Measurements from ENCODE around the gene CITED2. TPM values are rescaled to one million over a fixed set of nuclear protein-coding genes. Genes with fewer than 3 reads are reported as not detected.

Gene CITED2
- total and polyA plus RNA-seq, 2 experiments from 2014 or later: 78.5 to 292 TPM

GRCh38 chr6:139409026-139409425 lies 34.6 kb upstream of the CITED2 start:
- Histone ChIP-seq H3K79me2 (no peaks in the 10 kb centered on the region), H3K36me3 (replicated peaks; ENCODE audit: insufficient read depth, low read depth) (no peaks in the 10 kb centered on the region), H3K4me3 (no peak overlapping the region), H3K4me2 (no peak overlapping the region), H3K9me2 (replicated peaks; ENCODE audit: insufficient read depth) (no peaks in the 10 kb centered on the region), H4K20me1 (ENCODE audit: insufficient read depth, poor library complexity, severe bottlenecking) (no peaks in the 10 kb centered on the region), H2AFZ (no peak overlapping the region), H3K27me3 (no peaks in the 10 kb centered on the region), H3K9me3 (ENCODE audit: low read depth) (no peaks in the 10 kb centered on the region), H3K4me1 (ENCODE audit: insufficient read depth) (no peaks in the 10 kb centered on the region), H3K27ac (no peak overlapping the region)
- no peak for TF ChIP-seq EZH2 (IDR thresholded peaks at IDR 0.05; ENCODE audit: borderline replicate concordance)
- TF ChIP-seq CTCF (IDR thresholded peaks at IDR 0.05; ENCODE audit: poor library complexity): no peak
- no peak for TF ChIP-seq EZH2phosphoT487 (IDR thresholded peaks at IDR 0.05; ENCODE audit: low read depth, severe bottlenecking, unreplicated experiment)
- DNase-seq (ENCODE audit: low spot score): no peak
- 83% methylated on average over 4 of the region's 4 CpGs for WGBS (ENCODE audit: low lambda C conversion rate, missing lambda C conversion rate)

- peak overlapping the region; percentile 67 for H3K27ac ChIP-seq
- H3K9me3 ChIP-seq (ENCODE audit: low read depth): no peaks in the 10 kb centered on the region
- WGBS (ENCODE audit: low lambda C conversion rate, missing lambda C conversion rate): 67% methylated on average over 4 of the region's 4 CpGs
- DNase-seq (ENCODE audit: low spot score): no peak
- H3K27me3 ChIP-seq: no peaks in the 10 kb centered on the region
- H3K79me2 ChIP-seq: no peaks in the 10 kb centered on the region
- H3K4me2 ChIP-seq: no peak overlapping the region
- TF ChIP-seq EZH2phosphoT487 (IDR thresholded peaks at IDR 0.05; ENCODE audit: low read depth, severe bottlenecking, unreplicated experiment): no peak
- TF ChIP-seq CTCF (IDR thresholded peaks at IDR 0.05; ENCODE audit: poor library complexity): no peak
- no peak for TF ChIP-seq EZH2 (IDR thresholded peaks at IDR 0.05; ENCODE audit: borderline replicate concordance)
- no peak overlapping the region for H2AFZ ChIP-seq
- no peaks in the 10 kb centered on the region for H3K4me1 ChIP-seq (ENCODE audit: insufficient read depth)
- no peak overlapping the region for H3K4me3 ChIP-seq
- no peaks in the 10 kb centered on the region for H3K36me3 ChIP-seq (replicated peaks; ENCODE audit: insufficient read depth, low read depth)
- H4K20me1 ChIP-seq (ENCODE audit: insufficient read depth, poor library complexity, severe bottlenecking): no peaks in the 10 kb centered on the region
- H3K9me2 ChIP-seq (replicated peaks; ENCODE audit: insufficient read depth): no peaks in the 10 kb centered on the region
Measured at GRCh38 chr6:139407718-139408222, 33.3 kb upstream of the CITED2 start.

- TF ChIP-seq EZH2phosphoT487 (IDR thresholded peaks at IDR 0.05; ENCODE audit: low read depth, severe bottlenecking, unreplicated experiment) (no peak), EZH2 (IDR thresholded peaks at IDR 0.05; ENCODE audit: borderline replicate concordance) (no peak), CTCF (IDR thresholded peaks at IDR 0.05; ENCODE audit: poor library complexity) (no peak)
- WGBS (ENCODE audit: low lambda C conversion rate, missing lambda C conversion rate): 74% methylated on average over 4 of the region's 4 CpGs
- Histone ChIP-seq H3K4me1 (ENCODE audit: insufficient read depth) (no peaks in the 10 kb centered on the region), H3K9me3 (ENCODE audit: low read depth) (no peaks in the 10 kb centered on the region), H3K27ac (peak overlapping the region; percentile 67), H3K79me2 (no peaks in the 10 kb centered on the region), H3K36me3 (replicated peaks; ENCODE audit: insufficient read depth, low read depth) (no peaks in the 10 kb centered on the region), H3K9me2 (replicated peaks; ENCODE audit: insufficient read depth) (no peaks in the 10 kb centered on the region), H3K27me3 (no peaks in the 10 kb centered on the region), H3K4me2 (no peak overlapping the region), H2AFZ (no peak overlapping the region), H3K4me3 (no peak overlapping the region), H4K20me1 (ENCODE audit: insufficient read depth, poor library complexity, severe bottlenecking) (no peaks in the 10 kb centered on the region)
- peak; percentile 5 for DNase-seq (ENCODE audit: low spot score)
Measured at GRCh38 chr6:139406577-139407343, 32.3 kb upstream of the CITED2 start.

Data from hepatocyte (in vitro differentiated cells).